ENCODE measurements around the gene KRTAP5-3. TPM values are rescaled to one million over a fixed set of nuclear protein-coding genes. Genes with fewer than 3 reads are reported as not detected.

Gene KRTAP5-3, protein sequence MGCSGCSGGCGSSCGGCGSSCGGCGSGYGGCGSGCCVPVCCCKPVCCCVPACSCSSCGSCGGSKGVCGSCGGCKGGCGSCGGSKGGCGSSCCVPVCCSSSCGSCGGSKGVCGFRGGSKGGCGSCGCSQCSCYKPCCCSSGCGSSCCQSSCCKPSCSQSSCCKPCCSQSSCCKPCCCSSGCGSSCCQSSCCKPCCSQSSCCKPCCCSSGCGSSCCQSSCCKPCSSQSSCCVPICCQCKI
- total RNA-seq = not detected in 2 replicates

DNA sequence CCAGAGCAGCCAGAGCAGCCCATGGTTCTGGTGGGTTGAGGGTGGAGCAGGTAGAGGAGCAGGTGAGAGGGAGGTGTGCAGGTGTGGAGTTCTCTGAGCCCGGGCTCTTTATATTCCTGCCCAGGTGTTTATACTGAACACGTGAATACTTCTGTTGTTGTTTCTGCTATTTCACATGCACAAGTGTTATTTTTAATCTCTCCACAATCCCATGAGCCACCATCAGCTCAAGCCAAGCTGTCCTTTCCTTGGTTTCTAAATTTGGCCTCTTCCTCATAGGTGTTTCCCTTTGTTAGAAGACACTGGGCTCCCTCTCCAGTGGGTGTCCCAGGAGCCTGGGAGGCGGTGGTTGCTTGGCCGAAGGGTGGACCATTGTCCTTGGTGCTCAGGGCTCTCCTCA, at the start of gene KRTAP5-3:
Gene KRTAP5-3 (minus strand): TSS at position 101 of the 400 bp plus-strand sequence. CDS start 78 bp downstream, at position 23.

DNA sequence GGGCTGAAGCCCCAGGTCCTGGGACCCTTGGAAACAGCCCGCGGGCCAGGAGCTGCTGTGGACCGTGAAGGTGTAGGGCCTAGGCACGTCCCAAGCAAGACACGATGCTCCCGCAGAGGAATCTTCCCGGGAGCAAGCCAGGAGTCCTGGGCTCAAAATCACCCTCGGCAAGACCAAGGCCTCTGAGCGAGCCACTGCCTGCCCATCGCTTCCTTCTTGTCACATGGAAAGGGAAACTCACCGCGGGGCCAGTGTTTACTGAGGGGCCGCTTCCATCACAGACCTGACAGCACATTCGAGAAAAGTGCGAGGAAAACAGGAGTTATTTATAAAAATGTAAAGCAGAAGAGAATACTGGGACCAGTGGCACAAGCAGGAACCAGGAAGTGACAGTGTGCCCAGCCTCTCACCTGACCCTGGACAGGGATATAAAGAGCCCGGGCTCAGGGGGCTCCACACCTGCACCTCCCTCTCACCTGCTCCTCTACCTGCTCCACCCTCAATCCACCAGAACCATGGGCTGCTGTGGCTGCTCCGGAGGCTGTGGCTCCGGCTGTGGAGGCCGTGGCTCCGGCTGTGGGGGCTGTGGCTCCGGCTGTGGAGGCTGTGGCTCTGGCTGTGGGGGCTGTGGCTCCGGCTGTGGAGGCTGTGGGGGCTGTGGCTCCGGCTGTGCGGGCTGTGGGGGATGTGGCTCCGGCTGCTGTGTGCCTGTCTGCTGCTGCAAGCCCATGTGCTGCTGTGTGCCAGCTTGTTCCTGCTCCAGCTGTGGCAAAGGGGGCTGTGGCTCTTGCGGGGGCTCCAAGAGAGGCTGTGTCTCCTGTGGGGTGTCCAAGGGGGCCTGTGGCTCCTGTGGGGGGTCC, 21.3 kb upstream of the KRTAP5-3 start, which contains the start of gene KRTAP5-5:
Gene KRTAP5-5 (plus strand): TSS at position 450 of the 860 bp plus-strand sequence. CDS start 66 bp downstream, at position 516.

DNA sequence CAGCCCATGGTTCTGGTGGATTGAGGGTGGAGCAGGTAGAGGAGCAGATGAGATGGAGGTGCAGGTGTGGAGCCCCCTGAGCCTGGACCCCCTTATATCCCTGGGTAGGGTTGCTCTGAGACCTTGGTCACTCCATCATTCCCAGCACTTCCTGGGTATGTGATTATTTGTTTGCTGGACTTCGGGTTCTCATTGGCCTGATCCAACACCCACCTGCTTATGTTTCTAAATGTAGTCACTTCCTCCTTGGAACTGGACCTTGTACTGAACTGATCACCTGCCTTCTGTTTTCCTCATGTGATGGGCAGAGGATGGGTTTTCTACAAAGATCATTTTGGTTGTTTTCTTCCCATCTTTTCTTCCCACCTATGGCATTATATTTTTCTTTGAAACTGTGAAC, 13.8 kb upstream of the KRTAP5-3 start, which contains the start of gene KRTAP5-4:
Gene KRTAP5-4 (minus strand): TSS at position 53 of the 400 bp plus-strand sequence. CDS start 45 bp downstream, at position 8.

DNA sequence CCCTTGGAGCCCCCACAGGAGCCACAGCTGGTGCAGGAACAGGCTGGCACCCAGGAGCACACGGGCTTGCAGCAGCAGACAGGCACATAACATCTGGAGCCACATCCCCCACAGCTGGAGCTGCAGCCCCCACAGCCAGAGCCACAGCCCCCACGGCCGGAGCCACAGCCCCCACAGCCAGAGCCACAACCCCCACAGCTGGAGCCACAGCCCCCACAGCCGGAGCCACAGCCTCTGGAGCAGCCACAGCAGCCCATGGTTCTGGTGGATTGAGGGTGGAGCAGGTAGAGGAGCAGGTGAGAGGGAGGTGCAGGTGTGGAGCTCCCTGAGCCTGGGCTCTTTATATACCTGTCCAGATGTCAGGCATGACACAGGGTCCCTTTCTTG, 10.3 kb downstream of the KRTAP5-3 start, which contains the start of gene KRTAP5-2:
Gene KRTAP5-2 (minus strand): TSS at position 301 of the 387 bp plus-strand sequence. CDS start 44 bp downstream, at position 257.

DNA sequence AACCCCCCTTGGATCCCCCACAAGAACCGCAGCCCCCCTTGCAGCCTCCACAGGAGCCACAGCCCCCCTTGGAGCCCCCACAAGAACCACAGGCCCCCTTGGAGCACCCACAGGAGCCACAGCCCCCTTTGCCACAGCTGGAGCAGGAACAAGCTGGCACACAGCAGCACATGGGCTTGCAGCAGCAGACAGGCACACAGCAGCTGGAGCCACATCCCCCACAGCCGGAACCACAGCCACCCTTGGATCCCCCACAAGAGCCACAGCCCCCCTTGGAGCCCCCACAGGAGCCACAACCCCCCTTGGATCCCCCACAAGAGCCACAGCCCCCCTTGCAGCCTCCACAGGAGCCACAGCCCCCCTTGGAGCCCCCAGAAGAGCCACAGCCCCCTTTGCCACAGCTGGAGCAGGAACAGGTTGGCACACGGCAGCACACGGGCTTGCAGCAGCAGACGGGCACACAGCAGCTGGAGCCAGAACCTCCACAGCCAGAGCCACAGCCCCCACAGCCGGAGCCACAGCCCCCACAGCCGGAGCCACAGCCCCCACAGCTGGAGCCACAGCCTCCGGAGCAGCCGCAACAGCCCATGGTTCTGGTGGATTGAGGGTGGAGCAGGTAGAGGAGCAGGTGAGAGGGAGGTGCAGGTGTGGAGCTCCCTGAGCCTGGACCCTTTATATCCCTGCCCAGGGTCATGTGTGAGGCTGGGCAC, 23.4 kb downstream of the KRTAP5-3 start, which contains the start of gene KRTAP5-1:
Gene KRTAP5-1 (minus strand): TSS at position 623 of the 710 bp plus-strand sequence. CDS start 34 bp downstream, at position 589.

DNA sequence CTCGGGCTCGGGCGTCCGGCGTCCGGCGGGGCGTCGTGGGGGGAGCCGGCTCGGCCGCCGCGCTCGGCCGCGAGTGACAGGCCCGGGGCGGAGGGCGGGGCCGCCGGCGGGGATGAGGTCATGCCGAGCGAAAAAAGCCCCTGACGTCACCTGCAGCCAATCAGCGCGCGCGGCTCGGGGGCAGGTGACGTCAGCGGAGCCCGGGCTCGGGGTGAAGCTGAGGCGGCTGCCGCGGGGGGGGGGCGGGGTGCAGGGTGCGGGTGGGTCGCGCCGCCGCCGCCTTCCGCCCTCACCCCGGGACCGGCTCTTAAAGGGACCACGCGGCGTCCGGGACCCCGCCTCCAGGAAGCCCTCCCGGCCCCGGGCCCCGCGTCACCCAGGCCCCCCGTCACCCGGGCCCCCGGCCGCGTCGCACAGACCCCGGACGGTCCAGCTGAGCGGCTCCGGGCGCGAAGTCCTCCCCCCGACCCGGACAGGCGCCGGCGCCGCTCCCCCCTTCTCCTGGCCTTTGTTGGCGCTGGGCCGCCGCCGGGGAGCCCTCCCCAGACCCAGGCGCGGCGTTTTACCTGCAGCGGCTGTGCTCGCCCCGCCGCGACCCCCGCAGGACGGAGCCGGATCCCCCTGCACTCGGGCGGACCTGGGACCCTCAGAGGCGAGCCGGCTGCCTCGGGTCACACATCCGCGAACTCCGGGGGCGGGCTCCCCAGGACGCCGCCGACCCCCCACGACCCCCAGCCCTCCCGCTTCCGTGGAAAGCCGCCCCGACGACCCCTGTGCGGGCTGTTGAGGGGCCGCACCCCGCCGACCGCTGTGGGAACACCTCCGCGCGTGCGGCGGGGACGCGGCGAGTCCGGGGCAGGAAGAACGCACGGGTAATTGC, 35.8 kb downstream of the KRTAP5-3 start, which contains the start of gene DUSP8:
Gene DUSP8 (minus strand): TSS at position 75 of the 880 bp plus-strand sequence. CDS start 6,445 bp downstream, outside the sequence.

Other genes starting within 250 kb of the KRTAP5-3 start
- under 0.01 and 1.4 TPM in 2 replicates for gene BRSK2, start 218.5 kb downstream of the KRTAP5-3 start, total RNA-seq
- 37.7 and 52.6 TPM in 2 replicates for gene MOB2, start 121.7 kb downstream of the KRTAP5-3 start, total RNA-seq
- 0.32 and 1.8 TPM in 2 replicates for gene DUSP8, start 36.2 kb downstream of the KRTAP5-3 start, total RNA-seq
- not detected in 2 replicates for gene KRTAP5-1, start 23.2 kb downstream of the KRTAP5-3 start, total RNA-seq
- not detected in 2 replicates for gene KRTAP5-2, start 10.2 kb downstream of the KRTAP5-3 start, total RNA-seq
- not detected in 2 replicates for gene KRTAP5-4, start 13.7 kb upstream of the KRTAP5-3 start, total RNA-seq
- not detected in 2 replicates for gene KRTAP5-5, start 21.3 kb upstream of the KRTAP5-3 start, total RNA-seq
- gene KRTAP5-6, start 88.7 kb upstream of the KRTAP5-3 start, total RNA-seq = not detected in 2 replicates
- gene IFITM10, start 142.1 kb upstream of the KRTAP5-3 start, total RNA-seq = 0.25 TPM in 1 of 2 replicates, not detected in the other
- 74.3 and 690 TPM in 2 replicates for gene CTSD, start 155.5 kb upstream of the KRTAP5-3 start, total RNA-seq
- 0.06 TPM in 1 of 2 replicates, not detected in the other for gene SYT8, start 226.5 kb upstream of the KRTAP5-3 start, total RNA-seq
- gene TNNI2, start 230.5 kb upstream of the KRTAP5-3 start, total RNA-seq = not detected in 2 replicates
- gene LSP1, start 244.6 kb upstream of the KRTAP5-3 start, total RNA-seq = 0.31 and 0.32 TPM in 2 replicates

All from bladder microvascular endothelial cell (primary cell).